Measurements from ENCODE around the gene DCLK2.

The DCLK2 gene

GRCh38 chr4:150098214-150098613 is 20.0 kb downstream of the DCLK2 start:
- DNase-seq (ENCODE audit: extremely low spot score), result no peak
- POLR2A ChIA-PET, result no interaction called here
- no peak for TF ChIP-seq CTCF (IDR thresholded peaks at IDR 0.05; ENCODE audit: control extremely low read depth, extremely low read depth, low read depth, missing control alignments)
- CTCF ChIA-PET, result interaction anchor here (2.3 kb wide), 1 partner anchor 25 kb away, joined by 7 read pairs; no protein-coding TSS in a partner anchor

DNA sequence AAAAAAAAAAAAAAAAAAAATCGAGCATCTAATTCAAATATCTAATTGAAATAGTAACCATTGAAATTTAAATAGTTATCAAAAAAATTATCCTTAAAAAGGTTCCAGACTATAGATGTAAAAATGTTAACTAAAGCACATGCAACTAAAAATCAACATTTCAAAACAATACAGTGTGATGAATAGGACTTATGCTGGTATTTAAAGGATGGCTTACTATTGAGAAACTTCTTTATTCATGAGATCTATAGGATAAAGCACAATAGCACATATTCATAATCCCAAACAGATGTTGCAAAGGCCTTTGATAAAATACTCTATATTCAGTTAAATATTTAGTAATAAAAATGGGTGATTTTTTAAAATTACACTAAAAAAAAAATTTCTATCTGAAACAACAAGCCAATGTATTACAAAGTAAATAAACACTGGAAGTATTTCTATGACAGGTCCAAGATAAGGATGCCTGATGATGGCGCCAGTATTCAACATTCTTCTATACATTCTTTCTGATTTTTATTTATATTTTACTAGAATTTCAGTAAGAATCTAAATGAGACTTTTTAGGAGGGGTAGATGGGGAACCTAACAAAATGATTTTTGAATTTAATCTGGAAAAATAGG is 26.3 kb downstream of the DCLK2 start:
- POLR2A ChIA-PET, result no interaction called here
- no peak for DNase-seq (ENCODE audit: extremely low spot score)
- CTCF ChIA-PET, result no interaction called here

GRCh38 chr4:150106886-150107285 is 28.6 kb downstream of the DCLK2 start:
- ChIA-PET POLR2A (interaction anchor here (0.5 kb wide), 1 partner anchor 296 kb away, joined by 3 read pairs; no protein-coding TSS in a partner anchor), CTCF (no interaction called here)
- TF ChIP-seq CTCF (IDR thresholded peaks at IDR 0.05; ENCODE audit: control extremely low read depth, extremely low read depth, low read depth, missing control alignments), result no peak
- DNase-seq (ENCODE audit: extremely low spot score), result no peak

More for the DNA sequence above, 26.3 kb downstream of the DCLK2 start:
- TF ChIP-seq CTCF (IDR thresholded peaks at IDR 0.05; ENCODE audit: control extremely low read depth, extremely low read depth, low read depth, missing control alignments), result no peak

DNA sequence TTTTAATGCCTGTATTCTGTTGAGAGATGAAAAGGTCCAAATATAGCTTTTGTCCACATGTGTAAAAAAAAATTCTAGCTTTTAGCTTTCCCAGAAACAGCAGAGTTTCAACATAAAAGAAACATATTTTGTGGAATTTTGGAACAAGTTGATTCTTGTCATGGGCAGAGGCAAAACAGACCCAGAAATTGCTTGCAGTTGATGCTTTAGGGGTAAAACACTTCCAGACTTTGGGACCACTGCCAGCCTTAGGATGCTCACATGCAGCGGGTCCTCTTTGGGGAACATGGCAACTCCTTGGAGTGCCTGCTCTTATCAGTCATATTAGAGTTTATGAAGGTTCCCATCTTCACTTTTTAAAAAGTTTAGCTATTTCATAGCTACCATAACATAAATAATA is 30.4 kb downstream of the DCLK2 start:
- TF ChIP-seq CTCF (IDR thresholded peaks at IDR 0.05; ENCODE audit: control extremely low read depth, extremely low read depth, low read depth, missing control alignments), result no peak
- ChIA-PET POLR2A (no interaction called here), CTCF (interaction anchor here (0.9 kb wide), 1 partner anchor 29 kb away, joined by 4 read pairs; no protein-coding TSS in a partner anchor)
- DNase-seq (ENCODE audit: extremely low spot score), result no peak

DNA sequence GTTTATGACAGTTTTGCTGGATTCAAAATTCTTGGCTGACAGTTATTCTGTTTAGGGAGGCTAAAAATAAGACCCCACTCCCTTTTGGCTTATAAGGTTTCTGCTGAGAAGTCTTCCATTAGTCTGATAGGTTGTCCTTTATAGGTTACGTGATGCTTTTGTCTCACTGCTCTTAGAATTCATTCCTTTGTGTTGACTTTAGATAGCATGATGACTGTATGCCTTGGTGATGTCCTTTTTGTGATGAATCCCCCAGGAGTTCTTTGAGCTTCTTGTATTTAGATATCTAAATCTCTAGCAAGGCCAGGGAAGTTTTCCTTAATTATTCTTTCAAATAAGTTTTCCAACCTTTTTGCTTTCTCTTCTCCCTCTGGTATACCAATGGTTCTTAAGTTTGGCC is 36.4 kb downstream of the DCLK2 start:
- DNase-seq (ENCODE audit: extremely low spot score), result no peak
- no peak for TF ChIP-seq CTCF (IDR thresholded peaks at IDR 0.05; ENCODE audit: control extremely low read depth, extremely low read depth, low read depth, missing control alignments)
- ChIA-PET CTCF (interaction anchor here (1.7 kb wide), 1 partner anchor 9 kb away, joined by 5 read pairs; no protein-coding TSS in a partner anchor), POLR2A (no interaction called here)

DNA sequence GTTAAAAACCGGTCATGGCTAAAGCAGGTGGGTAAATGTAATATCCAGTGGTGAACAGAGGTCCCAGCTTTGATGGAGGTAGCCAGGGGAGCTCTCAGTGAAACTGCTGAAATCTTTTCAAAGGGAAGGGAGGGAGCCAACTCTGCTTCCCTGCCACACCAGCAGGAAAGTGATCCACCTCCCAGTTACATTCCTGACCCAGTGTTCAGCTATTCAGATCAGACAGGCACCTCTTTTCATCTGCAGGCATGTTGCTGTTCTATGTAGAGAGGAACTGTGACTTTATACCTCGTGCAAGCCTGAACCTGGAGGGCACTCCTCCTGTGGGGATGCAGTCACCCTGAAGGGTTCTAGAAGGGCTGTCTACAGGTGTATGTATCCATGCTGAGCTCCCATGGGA is 37.6 kb downstream of the DCLK2 start:
- no peak for DNase-seq (ENCODE audit: extremely low spot score)
- TF ChIP-seq CTCF (IDR thresholded peaks at IDR 0.05; ENCODE audit: control extremely low read depth, extremely low read depth, low read depth, missing control alignments), result no peak
- ChIA-PET CTCF (no interaction called here), POLR2A (no interaction called here)

Data from GM10248 (cell line).